DMS53 (cell line): ENCODE measurements around the gene SGSM1.
A peak's percentile ranks its signal among the peaks of the same experiment; 100 is the strongest.

ENCODE experiments used
- DNase-seq: peaks from one replicate; lab custom pipeline; 2025; lab: John Stamatoyannopoulos, UW

SGSM1 gene

GRCh38 chr22:24843048-24843447 is 37.0 kb downstream of the SGSM1 start:
- DNase-seq: no peak

GRCh38 chr22:24845041-24845898 is 39.3 kb downstream of the SGSM1 start:
- no peak for DNase-seq

- no peak for DNase-seq
These were observed 41.5 kb downstream of the SGSM1 start for GRCh38 chr22:24847490-24847889.

- no peak for DNase-seq
These were observed 42.7 kb downstream of the SGSM1 start for GRCh38 chr22:24848559-24849168.

GRCh38 chr22:24855794-24856193 is 49.8 kb downstream of the SGSM1 start:
- DNase-seq: no peak

GRCh38 chr22:24857576-24857975 is 51.6 kb downstream of the SGSM1 start:
- no peak for DNase-seq

GRCh38 chr22:24859587-24859986 is 53.6 kb downstream of the SGSM1 start:
- DNase-seq: no peak

- no peak for DNase-seq
These were observed 59.5 kb downstream of the SGSM1 start for GRCh38 chr22:24865508-24865907.

GRCh38 chr22:24867323-24868022 is 61.5 kb downstream of the SGSM1 start:
- no peak for DNase-seq

GRCh38 chr22:24868979-24869378 is 63.0 kb downstream of the SGSM1 start:
- no peak for DNase-seq

GRCh38 chr22:24871611-24872205 is 65.7 kb downstream of the SGSM1 start:
- DNase-seq: no peak

- no peak for DNase-seq
These were observed 67.2 kb downstream of the SGSM1 start for GRCh38 chr22:24873226-24873625.

- DNase-seq: no peak
These were observed 70.0 kb downstream of the SGSM1 start for GRCh38 chr22:24875862-24876506.

- no peak for DNase-seq
These were observed 70.7 kb downstream of the SGSM1 start for GRCh38 chr22:24876700-24877099.

GRCh38 chr22:24878969-24879368 is 73.0 kb downstream of the SGSM1 start:
- no peak for DNase-seq

- DNase-seq: no peak
These were observed 77.4 kb downstream of the SGSM1 start for GRCh38 chr22:24883432-24883831.

- DNase-seq: no peak
These were observed 81.2 kb downstream of the SGSM1 start for GRCh38 chr22:24887260-24887659.

- peak; percentile 21 for DNase-seq
These were observed 87.5 kb downstream of the SGSM1 start for GRCh38 chr22:24893341-24894070.

GRCh38 chr22:24894220-24894975 is 88.4 kb downstream of the SGSM1 start:
- DNase-seq: peak; percentile 95

GRCh38 chr22:24894998-24895397 is 89.0 kb downstream of the SGSM1 start:
- DNase-seq: peak; percentile 70

- peak; percentile 40 for DNase-seq
These were observed 95.4 kb downstream of the SGSM1 start for GRCh38 chr22:24901448-24901847.
